Small intestine (tissue), 7 donors: ENCODE results near the gene HNRNPC. TPM values are rescaled to one million over a fixed set of nuclear protein-coding genes. Genes with fewer than 3 reads are reported as not detected.

Experiments
- DNase-seq, 2 donors: peaks; one replicate each; pipeline versions ENCODE4 v3.0.0 to v3.0.0-alpha.2; 2013
- FAIRE-seq: peaks from 2 replicates; lab custom pipeline; 2012; peaks lifted over from hg19 to GRCh38; lab: Jason Lieb, UNC
- H3K27ac ChIP-seq, 3 donors: one replicate each; pipeline ENCODE4 v1.5.1; 2013; ENCODE audit warnings: low read length in 2 of 3, mild to moderate bottlenecking in 2 of 3, control low read depth in 1 of 3, inconsistent platforms in 1 of 3, low read depth in 1 of 3, moderate library complexity in 1 of 3
- H3K27me3 ChIP-seq, 3 donors: one replicate each; pipeline ENCODE4 v1.6.1; 2013; ENCODE audit warnings: low read length in 3 of 3, inconsistent platforms in 1 of 3; ENCODE audit not compliant: control insufficient read depth in 3 of 3, insufficient read depth in 3 of 3
- H3K36me3 ChIP-seq, 3 donors: one replicate each; pipeline ENCODE4 v1.6.1; 2013; ENCODE audit warnings: low read length in 3 of 3, inconsistent platforms in 1 of 3, low read depth in 1 of 3, mild to moderate bottlenecking in 1 of 3, moderate library complexity in 1 of 3; ENCODE audit not compliant: control insufficient read depth in 3 of 3, insufficient read depth in 2 of 3
- H3K4me1 ChIP-seq, 3 donors: one replicate each; pipeline ENCODE4 v1.6.1; 2013; ENCODE audit warnings: low read length in 2 of 3, inconsistent platforms in 1 of 3, low read depth in 1 of 3, mild to moderate bottlenecking in 1 of 3, moderate library complexity in 1 of 3; ENCODE audit not compliant: control insufficient read depth in 3 of 3, insufficient read depth in 2 of 3
- H3K4me3 ChIP-seq, 3 donors: one replicate each; pipeline ENCODE4 v1.5.1; 2013; ENCODE audit warnings: low read length in 3 of 3, control low read depth in 1 of 3, inconsistent platforms in 1 of 3, low read depth in 1 of 3, mild to moderate bottlenecking in 1 of 3, moderate library complexity in 1 of 3
- H3K9me3 ChIP-seq, 2 donors: one replicate each; pipeline ENCODE4 v1.6.1; 2013; ENCODE audit warnings: low read depth in 1 of 2, low read length in 1 of 2; ENCODE audit not compliant: control insufficient read depth in 2 of 2, insufficient read depth in 1 of 2
- WGBS, 3 donors: extraction: QIAGEN DNeasy Blood & Tissue Kit; methylation state at CpG; one replicate each; pipeline ENCODE4 v1.1.7; 2013; 5-methylcytosine and 5-hydroxymethylcytosine counted together
- polyA plus RNA-seq, 4 donors: library from polyadenylated mRNA; stranded (reverse) in 3 of 4; unstranded in 1 of 4; fragments of 200-250 nt in 3 of 4; fragments of 120-200 nt in 1 of 4; gene quantifications; one replicate each; pipeline versions ENCODE4 v1.2.1 to v1.2.3, GENCODE V29; 2013
- donor health status: healthy with polysubstance abuse.
- donor health status: control.
- donor health status: control.
- donor health status: Bipolar disorder and iron deficiency.
- donor health status: healthy.

Gene HNRNPC
- polyA plus RNA-seq, 4 donors: 325 to 716 (median 510) TPM

- H3K4me1 ChIP-seq: no peaks in the 10 kb centered on the region
- FAIRE-seq: no peak
- WGBS, 3 donors: 88 to 95% (median 91%) methylated on average over 8 of the region's 8 CpGs
Measured at GRCh38 chr14:21204167-21205025, 64.8 kb downstream of the HNRNPC start.

GRCh38 chr14:21203470-21204166 is 65.6 kb downstream of the HNRNPC start:
- H3K4me1 ChIP-seq: no peaks in the 10 kb centered on the region
- no peaks in the 10 kb centered on the region for H3K27me3 ChIP-seq
- WGBS, 3 donors: 76 to 83% (median 79%) methylated on average over 8 of the region's 8 CpGs
- H3K36me3 ChIP-seq: peaks cover 2 to 15% (median 3%) of the 10 kb centered on the region in 3 donors
- DNase-seq: no peak
- no peaks in the 10 kb centered on the region for H3K9me3 ChIP-seq
- no peak overlapping the region for H3K4me3 ChIP-seq
- no peak for FAIRE-seq
- H3K27ac ChIP-seq: no peak overlapping the region

More at GRCh38 chr14:21204167-21205025, 64.8 kb downstream of the HNRNPC start:
- DNase-seq: no peak
- peaks cover 3 to 19% (median 6%) of the 10 kb centered on the region in 3 donors for H3K36me3 ChIP-seq
- H3K4me3 ChIP-seq: no peak overlapping the region
- no peaks in the 10 kb centered on the region for H3K27me3 ChIP-seq
- H3K27ac ChIP-seq: no peak overlapping the region
- H3K9me3 ChIP-seq: no peaks in the 10 kb centered on the region

GRCh38 chr14:21202463-21203358 is 66.5 kb downstream of the HNRNPC start:
- Histone ChIP-seq H3K4me1 (no peaks in the 10 kb centered on the region), H3K36me3 (peaks cover 0 to 8% (median 3%) of the 10 kb centered on the region in 3 donors), H3K27me3 (no peaks in the 10 kb centered on the region), H3K4me3 (no peak overlapping the region), H3K27ac (no peak overlapping the region), H3K9me3 (peaks cover 0 to 6% of the 10 kb centered on the region in 2 donors)
- FAIRE-seq: no peak
- DNase-seq: no peak
- WGBS, 3 donors: 86 to 94% (median 87%) methylated on average over 4 of the region's 4 CpGs

GRCh38 chr14:21201732-21202462 is 67.3 kb downstream of the HNRNPC start:
- 81 to 83% (median 82%) methylated on average over 12 of the region's 12 CpGs for WGBS, 3 donors
- Histone ChIP-seq H3K9me3 (peaks cover 0 to 10% of the 10 kb centered on the region in 2 donors), H3K36me3 (peaks cover 0 to 5% (median 3%) of the 10 kb centered on the region in 3 donors), H3K27ac (no peak overlapping the region), H3K4me1 (no peaks in the 10 kb centered on the region), H3K4me3 (no peak overlapping the region), H3K27me3 (no peaks in the 10 kb centered on the region)
- no peak for FAIRE-seq
- DNase-seq: no peak

GRCh38 chr14:21200752-21201461 is 68.3 kb downstream of the HNRNPC start:
- Histone ChIP-seq H3K27ac (no peak overlapping the region), H3K4me1 (no peaks in the 10 kb centered on the region), H3K36me3 (peaks cover 0 to 5% (median 3%) of the 10 kb centered on the region in 3 donors), H3K4me3 (no peak overlapping the region), H3K9me3 (peaks cover 0 to 12% of the 10 kb centered on the region in 2 donors), H3K27me3 (no peaks in the 10 kb centered on the region)
- no peak for DNase-seq
- 69 to 79% (median 74%) methylated on average over 5 of the region's 5 CpGs for WGBS, 3 donors
- no peak for FAIRE-seq

GRCh38 chr14:21199611-21200560 is 69.4 kb downstream of the HNRNPC start:
- Histone ChIP-seq H3K27me3 (no peaks in the 10 kb centered on the region), H3K4me1 (no peaks in the 10 kb centered on the region), H3K27ac (no peak overlapping the region), H3K4me3 (no peak overlapping the region), H3K9me3 (peaks cover 0 to 12% of the 10 kb centered on the region in 2 donors), H3K36me3 (peaks cover 0 to 3% (median 2%) of the 10 kb centered on the region in 3 donors)
- DNase-seq (no peak), FAIRE-seq (no peak)
- 43 to 63% (median 50%) methylated on average over 3 of the region's 3 CpGs for WGBS, 3 donors
